K562 (cell line): ENCODE data around the gene NCCRP1. TPM values are rescaled to one million over a fixed set of nuclear protein-coding genes. Genes with fewer than 3 reads are reported as not detected.

Experiments used
- SRSF7 ChIP-seq: fragments of 200-400 bp; formaldehyde crosslinking; optimal IDR thresholded peaks from 2 replicates; pipeline ENCODE3; 2017; ENCODE audit warnings: mild to moderate bottlenecking, low read depth, low read length
- polyA plus RNA-seq, 8 experiments: library from polyadenylated mRNA; depleted of rRNA in 4 of 8; stranded (reverse) in 5 of 8; unstranded in 3 of 8; fragments of >200 nt; fragmentation: Nextera tagmentation in 2 of 8; fragmentation: Illumina TruSeq in 1 of 8; extraction: Ambion mirVana in 2 of 8; extraction: Trizol in 1 of 8; gene quantifications; 2 replicates each; pipeline versions ENCODE4 v1.2.1 to v1.2.3, GENCODE V29; 2011 to 2014; ENCODE audit warnings: inconsistent platforms in 1 of 8, missing spikeins in 1 of 8
- total RNA-seq, 7 experiments: library from RNA; depleted of rRNA in 6 of 7; stranded (reverse); fragments of >200 nt in 6 of 7; fragmentation: Illumina TruSeq in 2 of 7; extraction: Trizol in 2 of 7; gene quantifications; 2 replicates each; pipeline versions ENCODE4 v1.2.1 to v1.2.3, GENCODE V29; 2011 to 2021; ENCODE audit warnings: low replicate concordance in 1 of 7
- TF ChIP-seq, protein P1 (sequence below): fragments of 450-650 bp; IDR thresholded peaks from 2 replicates; pipeline ENCODE4 v1.6.1; 2016; ENCODE audit warnings: mild to moderate bottlenecking, moderate library complexity

NCCRP1 gene
- total and polyA plus RNA-seq, 9 of the 15 experiments (the other 6 are each of a cell fraction or from before 2014, with no cell fraction given): 0.05 TPM; not detected in 8

DNA sequence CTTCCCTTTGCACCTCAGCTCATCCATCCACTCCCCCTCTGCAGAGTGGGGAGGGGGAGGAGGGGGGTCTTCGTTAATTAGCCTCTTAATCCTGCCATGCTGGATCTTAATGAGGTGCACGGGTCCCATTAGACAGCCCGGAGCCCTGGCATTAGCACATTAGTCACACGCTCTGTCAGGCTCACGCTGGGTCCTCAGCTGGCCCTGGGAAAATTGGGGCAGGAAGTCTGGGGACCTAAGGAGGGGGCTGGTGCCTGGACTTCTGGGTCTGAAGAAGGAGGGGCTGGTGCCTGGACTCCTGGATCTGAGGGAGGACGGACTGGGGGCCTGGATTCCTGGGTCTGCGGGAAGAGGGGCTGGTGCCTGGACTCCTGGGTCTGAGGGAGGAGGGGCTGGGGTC lies 444 bp upstream of the NCCRP1 start (continued):
- TF ChIP-seq, protein P1, sequence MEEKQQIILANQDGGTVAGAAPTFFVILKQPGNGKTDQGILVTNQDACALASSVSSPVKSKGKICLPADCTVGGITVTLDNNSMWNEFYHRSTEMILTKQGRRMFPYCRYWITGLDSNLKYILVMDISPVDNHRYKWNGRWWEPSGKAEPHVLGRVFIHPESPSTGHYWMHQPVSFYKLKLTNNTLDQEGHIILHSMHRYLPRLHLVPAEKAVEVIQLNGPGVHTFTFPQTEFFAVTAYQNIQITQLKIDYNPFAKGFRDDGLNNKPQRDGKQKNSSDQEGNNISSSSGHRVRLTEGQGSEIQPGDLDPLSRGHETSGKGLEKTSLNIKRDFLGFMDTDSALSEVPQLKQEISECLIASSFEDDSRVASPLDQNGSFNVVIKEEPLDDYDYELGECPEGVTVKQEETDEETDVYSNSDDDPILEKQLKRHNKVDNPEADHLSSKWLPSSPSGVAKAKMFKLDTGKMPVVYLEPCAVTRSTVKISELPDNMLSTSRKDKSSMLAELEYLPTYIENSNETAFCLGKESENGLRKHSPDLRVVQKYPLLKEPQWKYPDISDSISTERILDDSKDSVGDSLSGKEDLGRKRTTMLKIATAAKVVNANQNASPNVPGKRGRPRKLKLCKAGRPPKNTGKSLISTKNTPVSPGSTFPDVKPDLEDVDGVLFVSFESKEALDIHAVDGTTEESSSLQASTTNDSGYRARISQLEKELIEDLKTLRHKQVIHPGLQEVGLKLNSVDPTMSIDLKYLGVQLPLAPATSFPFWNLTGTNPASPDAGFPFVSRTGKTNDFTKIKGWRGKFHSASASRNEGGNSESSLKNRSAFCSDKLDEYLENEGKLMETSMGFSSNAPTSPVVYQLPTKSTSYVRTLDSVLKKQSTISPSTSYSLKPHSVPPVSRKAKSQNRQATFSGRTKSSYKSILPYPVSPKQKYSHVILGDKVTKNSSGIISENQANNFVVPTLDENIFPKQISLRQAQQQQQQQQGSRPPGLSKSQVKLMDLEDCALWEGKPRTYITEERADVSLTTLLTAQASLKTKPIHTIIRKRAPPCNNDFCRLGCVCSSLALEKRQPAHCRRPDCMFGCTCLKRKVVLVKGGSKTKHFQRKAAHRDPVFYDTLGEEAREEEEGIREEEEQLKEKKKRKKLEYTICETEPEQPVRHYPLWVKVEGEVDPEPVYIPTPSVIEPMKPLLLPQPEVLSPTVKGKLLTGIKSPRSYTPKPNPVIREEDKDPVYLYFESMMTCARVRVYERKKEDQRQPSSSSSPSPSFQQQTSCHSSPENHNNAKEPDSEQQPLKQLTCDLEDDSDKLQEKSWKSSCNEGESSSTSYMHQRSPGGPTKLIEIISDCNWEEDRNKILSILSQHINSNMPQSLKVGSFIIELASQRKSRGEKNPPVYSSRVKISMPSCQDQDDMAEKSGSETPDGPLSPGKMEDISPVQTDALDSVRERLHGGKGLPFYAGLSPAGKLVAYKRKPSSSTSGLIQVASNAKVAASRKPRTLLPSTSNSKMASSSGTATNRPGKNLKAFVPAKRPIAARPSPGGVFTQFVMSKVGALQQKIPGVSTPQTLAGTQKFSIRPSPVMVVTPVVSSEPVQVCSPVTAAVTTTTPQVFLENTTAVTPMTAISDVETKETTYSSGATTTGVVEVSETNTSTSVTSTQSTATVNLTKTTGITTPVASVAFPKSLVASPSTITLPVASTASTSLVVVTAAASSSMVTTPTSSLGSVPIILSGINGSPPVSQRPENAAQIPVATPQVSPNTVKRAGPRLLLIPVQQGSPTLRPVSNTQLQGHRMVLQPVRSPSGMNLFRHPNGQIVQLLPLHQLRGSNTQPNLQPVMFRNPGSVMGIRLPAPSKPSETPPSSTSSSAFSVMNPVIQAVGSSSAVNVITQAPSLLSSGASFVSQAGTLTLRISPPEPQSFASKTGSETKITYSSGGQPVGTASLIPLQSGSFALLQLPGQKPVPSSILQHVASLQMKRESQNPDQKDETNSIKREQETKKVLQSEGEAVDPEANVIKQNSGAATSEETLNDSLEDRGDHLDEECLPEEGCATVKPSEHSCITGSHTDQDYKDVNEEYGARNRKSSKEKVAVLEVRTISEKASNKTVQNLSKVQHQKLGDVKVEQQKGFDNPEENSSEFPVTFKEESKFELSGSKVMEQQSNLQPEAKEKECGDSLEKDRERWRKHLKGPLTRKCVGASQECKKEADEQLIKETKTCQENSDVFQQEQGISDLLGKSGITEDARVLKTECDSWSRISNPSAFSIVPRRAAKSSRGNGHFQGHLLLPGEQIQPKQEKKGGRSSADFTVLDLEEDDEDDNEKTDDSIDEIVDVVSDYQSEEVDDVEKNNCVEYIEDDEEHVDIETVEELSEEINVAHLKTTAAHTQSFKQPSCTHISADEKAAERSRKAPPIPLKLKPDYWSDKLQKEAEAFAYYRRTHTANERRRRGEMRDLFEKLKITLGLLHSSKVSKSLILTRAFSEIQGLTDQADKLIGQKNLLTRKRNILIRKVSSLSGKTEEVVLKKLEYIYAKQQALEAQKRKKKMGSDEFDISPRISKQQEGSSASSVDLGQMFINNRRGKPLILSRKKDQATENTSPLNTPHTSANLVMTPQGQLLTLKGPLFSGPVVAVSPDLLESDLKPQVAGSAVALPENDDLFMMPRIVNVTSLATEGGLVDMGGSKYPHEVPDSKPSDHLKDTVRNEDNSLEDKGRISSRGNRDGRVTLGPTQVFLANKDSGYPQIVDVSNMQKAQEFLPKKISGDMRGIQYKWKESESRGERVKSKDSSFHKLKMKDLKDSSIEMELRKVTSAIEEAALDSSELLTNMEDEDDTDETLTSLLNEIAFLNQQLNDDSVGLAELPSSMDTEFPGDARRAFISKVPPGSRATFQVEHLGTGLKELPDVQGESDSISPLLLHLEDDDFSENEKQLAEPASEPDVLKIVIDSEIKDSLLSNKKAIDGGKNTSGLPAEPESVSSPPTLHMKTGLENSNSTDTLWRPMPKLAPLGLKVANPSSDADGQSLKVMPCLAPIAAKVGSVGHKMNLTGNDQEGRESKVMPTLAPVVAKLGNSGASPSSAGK: no peak
- TF ChIP-seq SRSF7: no peak
